GM18870 (cell line): Measurements from ENCODE around the gene CAMK2N1.
"Not testable (repeated sequence)": the region's sequence is repeated elsewhere in the genome, so short reads cannot be mapped to it uniquely, and the experiment has no call there.

Experiments
- ATAC-seq: cut with Tn5 transposase; IDR thresholded peaks from one replicate; pipeline ENCODE4 v1.9.1; 2021; ENCODE audit warnings: moderate library complexity; ENCODE audit not compliant: unreplicated experiment

The CAMK2N1 gene

GRCh38 chr1:20496725-20497383 is 10.8 kb upstream of the CAMK2N1 start:
- ATAC-seq: not testable (repeated sequence)

- no peak for ATAC-seq
Observed at GRCh38 chr1:20496241-20496661, 10.2 kb upstream of the CAMK2N1 start.

GRCh38 chr1:20495661-20496060 is 9.7 kb upstream of the CAMK2N1 start:
- ATAC-seq: no peak

GRCh38 chr1:20494609-20495311 is 8.8 kb upstream of the CAMK2N1 start:
- ATAC-seq: no peak

GRCh38 chr1:20493839-20494608 is 8.0 kb upstream of the CAMK2N1 start:
- ATAC-seq: no peak

GRCh38 chr1:20493309-20493708 is 7.3 kb upstream of the CAMK2N1 start:
- ATAC-seq: no peak

- ATAC-seq: no peak
Observed at GRCh38 chr1:20492751-20493150, 6.7 kb upstream of the CAMK2N1 start.

GRCh38 chr1:20491866-20492265 is 5.9 kb upstream of the CAMK2N1 start:
- ATAC-seq: no peak

- no peak for ATAC-seq
Observed at GRCh38 chr1:20491178-20491577, 5.2 kb upstream of the CAMK2N1 start.

GRCh38 chr1:20487236-20487590 is 1.2 kb upstream of the CAMK2N1 start:
- ATAC-seq: no peak

- no peak for ATAC-seq
Observed at GRCh38 chr1:20486457-20487235, 636 bp upstream of the CAMK2N1 start.

GRCh38 chr1:20484519-20485462 is 1.2 kb downstream of the CAMK2N1 start:
- ATAC-seq: no peak

GRCh38 chr1:20483833-20484518 is 2.0 kb downstream of the CAMK2N1 start:
- ATAC-seq: no peak

GRCh38 chr1:20483098-20483832 is 2.7 kb downstream of the CAMK2N1 start:
- no peak for ATAC-seq

- ATAC-seq: no peak
Observed at GRCh38 chr1:20481643-20482498, 4.1 kb downstream of the CAMK2N1 start.

GRCh38 chr1:20480951-20481617 is 4.9 kb downstream of the CAMK2N1 start:
- ATAC-seq: no peak

GRCh38 chr1:20480243-20480944 is 5.6 kb downstream of the CAMK2N1 start:
- no peak for ATAC-seq
